Measurements from ENCODE around the gene DGCR8.

- no peak for TF ChIP-seq CTCF (IDR thresholded peaks at IDR 0.05)
- TF ChIP-seq POLR2A (IDR thresholded peaks at IDR 0.05): no peak
These were observed 11.8 kb downstream of the DGCR8 start for GRCh38 chr22:20091690-20092476.
